ENCODE results near the gene SLC16A13.
"Not testable (repeated sequence)": the region's sequence is repeated elsewhere in the genome, so short reads cannot be mapped to it uniquely, and the experiment has no call there.

Gene SLC16A13, protein sequence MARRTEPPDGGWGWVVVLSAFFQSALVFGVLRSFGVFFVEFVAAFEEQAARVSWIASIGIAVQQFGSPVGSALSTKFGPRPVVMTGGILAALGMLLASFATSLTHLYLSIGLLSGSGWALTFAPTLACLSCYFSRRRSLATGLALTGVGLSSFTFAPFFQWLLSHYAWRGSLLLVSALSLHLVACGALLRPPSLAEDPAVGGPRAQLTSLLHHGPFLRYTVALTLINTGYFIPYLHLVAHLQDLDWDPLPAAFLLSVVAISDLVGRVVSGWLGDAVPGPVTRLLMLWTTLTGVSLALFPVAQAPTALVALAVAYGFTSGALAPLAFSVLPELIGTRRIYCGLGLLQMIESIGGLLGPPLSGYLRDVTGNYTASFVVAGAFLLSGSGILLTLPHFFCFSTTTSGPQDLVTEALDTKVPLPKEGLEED

DNA sequence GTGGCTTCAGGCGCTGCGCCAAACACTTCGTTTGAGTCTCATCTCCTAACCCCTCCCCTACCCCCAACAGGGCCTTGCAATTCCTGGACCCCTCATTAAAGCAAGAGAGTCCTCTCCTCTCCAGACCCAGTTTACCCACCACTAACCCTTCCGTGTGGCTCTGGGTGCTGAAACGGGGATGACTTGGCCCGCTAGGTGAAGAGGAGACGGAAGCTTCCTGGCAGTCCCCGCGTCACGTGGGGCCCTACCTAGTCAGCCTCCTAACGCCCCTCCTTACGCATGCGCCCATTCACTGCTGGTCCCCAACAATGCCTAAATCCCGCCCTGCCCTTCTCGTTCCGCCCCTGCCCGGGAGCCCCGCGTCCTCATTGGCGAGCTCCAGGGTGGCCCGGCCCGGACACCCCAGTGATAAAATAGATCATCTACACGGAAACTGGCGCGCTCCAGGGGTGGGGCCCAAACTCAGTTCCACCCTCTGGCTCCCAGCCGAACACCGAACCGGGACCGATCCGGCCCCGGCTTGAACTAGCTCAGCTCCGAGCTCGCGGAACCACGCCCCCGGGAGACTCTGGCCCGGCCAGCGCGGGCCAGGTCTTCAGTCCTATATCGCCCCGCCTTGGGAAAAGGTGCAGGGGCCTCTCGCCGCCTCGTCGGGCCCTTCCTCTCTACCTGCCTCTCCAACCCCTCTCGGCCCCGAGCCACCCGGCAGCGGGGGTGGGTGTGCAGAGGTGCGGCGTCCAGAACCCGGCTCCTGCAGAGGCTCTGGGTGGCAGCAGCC is at the start of gene SLC16A13:
TSS of gene SLC16A13 (plus strand) at position 425 of the 778 bp plus-strand sequence. CDS start 368 bp downstream, outside the sequence.
- no peak for DNase-seq (ENCODE audit: low read depth)

DNA sequence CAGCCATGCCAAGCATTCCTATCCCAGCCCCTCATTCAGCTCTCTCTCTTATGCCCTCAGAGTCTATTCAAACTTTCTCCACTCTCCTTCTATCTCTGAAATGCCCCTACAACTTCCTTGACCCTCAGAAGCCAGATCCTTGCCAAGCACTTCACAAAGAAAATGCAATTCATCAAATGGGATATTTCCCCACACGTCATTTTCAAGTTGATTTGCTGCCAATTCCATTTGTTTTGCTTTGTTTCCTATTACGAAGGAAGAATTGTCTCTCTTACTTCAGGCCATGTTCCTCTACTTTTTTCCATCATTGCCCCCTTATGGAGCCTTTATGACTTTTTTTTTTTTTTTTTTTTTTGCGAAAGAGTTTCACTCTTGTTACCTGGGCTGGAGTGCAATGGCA is 49.1 kb upstream of the SLC16A13 start:
- no peak for DNase-seq (ENCODE audit: low read depth)

DNA sequence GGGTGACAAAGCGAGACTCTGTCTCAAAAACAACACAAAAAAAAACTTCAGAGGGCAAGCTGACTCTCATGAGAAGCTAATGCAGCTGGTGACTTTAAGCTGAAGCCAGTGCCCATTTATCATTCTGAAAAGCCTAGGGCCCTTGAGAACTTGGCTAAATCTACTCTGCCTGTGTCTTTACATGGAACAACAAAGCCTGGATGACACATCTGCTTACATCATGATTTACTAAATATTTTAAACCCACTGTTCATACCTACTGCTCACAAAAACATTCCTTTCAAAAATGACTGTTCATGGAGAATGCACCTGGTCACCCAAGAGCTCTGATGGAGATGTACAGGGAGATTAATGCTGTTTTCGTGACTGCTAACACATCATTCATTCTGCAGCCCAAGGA is 46.0 kb upstream of the SLC16A13 start:
- no peak for DNase-seq (ENCODE audit: low read depth)

DNA sequence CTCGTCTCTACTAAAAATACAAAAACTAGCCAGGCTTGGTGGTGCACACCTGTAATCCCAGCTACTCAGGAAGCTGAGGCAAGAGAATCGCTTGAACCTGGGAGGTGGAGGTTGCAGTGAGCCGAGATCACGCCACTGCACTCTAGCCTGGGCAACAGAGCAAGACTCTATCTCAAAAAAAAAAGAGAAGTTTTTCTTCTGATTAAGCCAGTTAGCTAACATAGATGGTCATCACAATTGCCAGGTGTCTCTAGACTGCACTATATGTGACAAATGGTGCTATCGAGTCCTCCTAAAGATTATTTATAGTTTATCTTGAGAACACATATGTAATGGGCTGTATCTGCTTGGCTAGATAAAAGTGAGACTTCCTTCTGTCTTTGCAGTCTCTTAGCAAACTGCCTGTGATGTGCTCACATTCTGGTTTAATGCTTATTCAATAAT is 42.2 kb upstream of the SLC16A13 start:
- DNase-seq (ENCODE audit: low read depth) = not testable (repeated sequence)

DNA sequence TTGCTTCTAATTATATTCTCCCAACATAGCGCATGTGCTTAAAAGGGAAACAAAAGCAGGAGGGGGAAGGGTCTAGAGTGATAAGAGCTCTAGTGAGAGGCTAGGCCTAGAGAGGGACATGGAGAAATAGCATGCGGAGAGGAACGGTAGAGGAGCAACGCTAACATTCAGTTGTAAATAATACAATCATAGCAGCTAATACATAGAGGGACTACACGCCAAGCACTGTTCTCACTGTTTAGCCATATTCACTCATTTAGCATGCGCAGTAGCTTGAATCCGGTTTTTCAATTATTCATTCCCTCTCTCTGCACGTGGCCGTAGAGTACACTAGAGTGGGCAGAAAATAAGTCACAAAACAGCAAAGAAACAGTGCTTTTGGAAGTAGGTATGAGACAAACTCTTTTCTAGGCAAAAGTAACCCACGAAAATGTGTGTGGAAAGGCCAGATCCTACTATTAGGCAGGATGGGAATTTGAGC is 41.7 kb upstream of the SLC16A13 start:
- no peak for DNase-seq (ENCODE audit: low read depth)

DNA sequence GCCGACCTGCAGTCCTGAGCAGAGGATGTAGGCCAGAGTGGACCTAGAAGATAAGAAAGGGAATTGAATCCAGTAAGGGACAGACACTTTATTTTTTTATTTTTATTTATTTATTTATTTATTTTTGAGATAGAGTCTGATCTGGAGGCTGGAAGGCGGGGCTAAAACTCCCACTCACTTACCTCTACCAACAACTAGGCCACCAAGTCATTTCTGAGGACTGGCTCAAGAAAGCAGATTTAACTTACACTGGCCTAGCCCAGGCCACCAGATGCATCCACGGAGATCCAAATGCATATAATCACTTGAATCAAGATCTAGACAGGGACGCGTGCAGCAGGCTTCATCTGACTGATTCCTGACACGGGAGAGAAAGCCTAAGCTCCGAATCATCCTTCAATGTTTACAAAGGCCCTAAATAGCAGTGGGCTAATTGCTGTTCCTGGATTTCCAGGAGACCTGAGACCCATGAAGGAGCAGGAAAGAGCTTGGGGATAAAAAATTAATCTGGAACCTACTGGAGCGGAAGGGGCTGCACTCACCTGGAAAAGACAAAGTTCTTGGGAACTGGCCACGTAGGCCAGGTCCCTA is 41.1 kb upstream of the SLC16A13 start:
- no peak for DNase-seq (ENCODE audit: low read depth)

DNA sequence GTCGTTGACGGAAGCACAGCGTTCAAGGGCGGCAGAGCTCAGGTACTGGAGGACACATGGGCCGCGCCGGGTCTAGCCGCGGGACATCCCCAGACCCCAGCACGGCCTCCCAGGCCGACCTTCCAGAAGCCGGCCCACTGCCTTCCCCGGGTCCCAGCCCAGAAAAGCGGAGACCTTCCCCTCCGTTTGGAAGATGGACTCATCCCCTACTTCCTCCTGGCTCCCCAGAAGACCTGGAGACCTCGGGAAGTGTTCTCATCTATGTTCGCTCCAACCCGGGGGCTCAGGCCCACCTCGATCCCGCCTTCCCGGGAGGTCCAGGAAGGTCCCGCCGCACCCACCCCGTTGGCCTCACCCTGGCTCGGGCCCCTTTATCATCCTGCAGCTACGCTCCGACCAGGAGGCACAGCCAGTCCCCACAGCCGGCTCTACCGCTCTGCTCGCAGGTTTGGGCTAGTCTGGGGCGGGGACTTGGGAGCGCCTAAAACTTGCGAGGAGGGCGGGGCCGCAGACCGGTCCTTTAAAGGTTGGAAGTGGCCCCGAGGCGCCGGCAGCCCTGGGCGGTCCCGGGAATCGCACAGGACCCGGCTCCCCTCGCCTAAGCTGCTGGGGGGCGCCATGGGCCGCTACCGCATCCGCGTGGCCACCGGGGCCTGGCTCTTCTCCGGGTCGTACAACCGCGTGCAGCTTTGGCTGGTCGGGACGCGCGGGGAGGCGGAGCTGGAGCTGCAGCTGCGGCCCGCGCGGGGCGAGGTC is 40.1 kb upstream of the SLC16A13 start, which contains the start of gene ALOX12:
TSS of gene ALOX12 (plus strand) at position 550 of the 756 bp plus-strand sequence. CDS start at position 619, 69 bp downstream.
- DNase-seq (ENCODE audit: low read depth) = no peak

DNA sequence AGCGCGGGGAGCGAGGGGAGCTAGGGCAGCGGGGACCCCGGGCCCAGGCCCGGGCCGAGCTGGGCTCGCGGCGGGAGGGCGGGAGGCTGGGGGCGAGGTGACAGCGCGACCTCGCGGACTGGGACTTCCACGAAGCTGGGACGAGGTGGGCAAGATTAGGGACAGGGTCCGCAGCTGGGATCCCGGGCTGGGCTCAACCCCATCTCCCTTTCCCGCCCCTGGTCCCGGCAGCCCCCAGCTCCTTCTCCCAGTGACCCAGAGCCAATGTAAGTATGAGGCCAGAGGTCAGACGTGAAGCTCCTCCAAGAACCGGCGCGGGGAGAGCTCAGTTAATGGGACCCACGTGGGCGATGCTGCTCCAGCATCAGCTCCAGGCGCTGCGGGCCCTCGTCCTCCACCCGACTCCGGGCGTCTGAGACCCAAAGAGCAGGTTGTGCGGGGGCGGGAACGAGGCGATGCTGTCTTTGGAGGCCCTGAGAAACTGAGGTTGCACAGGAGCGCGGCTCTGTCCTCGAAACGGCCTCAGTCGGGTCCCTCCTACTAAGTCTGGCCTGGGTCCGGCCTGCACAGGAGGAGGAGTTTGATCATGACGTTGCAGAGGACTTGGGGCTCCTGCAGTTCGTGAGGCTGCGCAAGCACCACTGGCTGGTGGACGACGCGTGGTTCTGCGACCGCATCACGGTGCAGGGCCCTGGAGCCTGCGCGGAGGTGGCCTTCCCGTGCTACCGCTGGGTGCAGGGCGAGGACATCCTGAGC is 39.4 kb upstream of the SLC16A13 start:
- no peak for DNase-seq (ENCODE audit: low read depth)

DNA sequence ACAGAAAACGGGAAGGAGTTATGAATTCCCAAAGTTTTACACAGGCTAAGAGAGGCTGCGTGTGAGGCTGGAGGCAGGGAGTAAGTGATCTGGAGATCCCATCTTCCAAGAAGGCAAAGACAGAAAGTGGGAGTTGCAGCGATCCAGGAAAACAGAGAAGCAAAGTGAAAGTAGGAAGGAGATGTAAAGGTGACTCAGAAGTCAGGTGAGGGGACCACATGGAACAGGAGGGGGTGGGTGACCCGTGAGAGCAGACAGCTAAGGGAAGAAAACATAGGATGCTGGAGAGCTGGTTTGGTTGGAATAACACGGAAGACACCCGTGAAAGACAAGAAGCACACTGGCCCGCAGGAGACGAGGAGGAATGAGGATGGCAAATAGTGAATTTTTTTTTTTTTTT is 38.6 kb upstream of the SLC16A13 start:
- no peak for DNase-seq (ENCODE audit: low read depth)

DNA sequence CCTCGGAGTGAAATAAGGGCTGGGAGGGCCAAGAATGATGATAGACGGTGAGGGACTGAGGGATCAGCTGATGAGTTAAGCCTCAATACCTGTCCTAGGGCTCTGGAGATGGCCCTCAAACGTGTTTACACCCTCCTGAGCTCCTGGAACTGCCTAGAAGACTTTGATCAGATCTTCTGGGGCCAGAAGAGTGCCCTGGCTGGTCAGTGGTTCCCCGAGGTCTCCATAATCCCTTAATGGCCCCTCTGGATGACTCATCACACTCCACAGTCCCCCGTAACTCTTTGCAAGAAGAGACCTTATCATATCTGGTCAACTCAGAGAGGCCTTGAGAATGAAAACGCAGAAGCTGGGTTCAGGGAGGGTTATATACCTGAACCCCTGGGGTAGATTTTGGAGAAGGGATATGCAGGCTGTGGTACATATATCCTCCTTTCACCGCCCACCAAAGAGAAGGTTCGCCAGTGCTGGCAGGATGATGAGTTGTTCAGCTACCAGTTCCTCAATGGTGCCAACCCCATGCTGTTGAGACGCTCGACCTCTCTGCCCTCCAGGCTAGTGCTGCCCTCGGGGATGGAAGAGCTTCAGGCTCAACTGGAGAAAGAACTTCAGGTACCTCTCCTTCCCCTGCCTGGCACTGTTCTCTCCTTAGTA is 36.8 kb upstream of the SLC16A13 start:
- no peak for DNase-seq (ENCODE audit: low read depth)

DNA sequence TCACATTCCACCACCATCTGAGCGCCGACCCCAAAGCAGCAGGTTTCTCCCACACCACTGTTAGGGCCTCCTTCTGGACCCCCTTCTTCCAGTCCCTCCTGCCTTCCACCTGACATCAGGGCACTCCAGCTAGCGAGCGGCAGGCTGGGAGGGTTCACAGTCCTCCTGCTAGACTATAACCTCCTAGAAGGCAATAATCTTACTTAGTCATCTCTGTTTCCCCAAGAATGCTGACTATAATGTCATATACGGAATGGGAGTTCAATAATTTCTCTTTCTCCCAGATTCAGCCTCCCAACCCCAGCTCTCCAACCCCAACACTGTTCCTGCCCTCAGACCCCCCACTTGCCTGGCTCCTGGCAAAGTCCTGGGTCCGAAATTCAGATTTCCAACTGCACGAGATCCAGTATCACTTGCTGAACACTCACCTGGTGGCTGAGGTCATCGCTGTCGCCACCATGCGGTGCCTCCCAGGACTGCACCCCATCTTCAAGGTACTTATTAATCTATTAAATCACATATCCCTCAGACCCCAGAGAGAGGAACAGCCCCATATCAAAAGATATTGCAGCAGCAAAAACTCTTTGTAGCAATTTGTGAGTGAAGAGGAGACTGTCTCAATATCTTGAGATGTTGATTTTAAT is 34.4 kb upstream of the SLC16A13 start:
- no peak for DNase-seq (ENCODE audit: low read depth)

DNA sequence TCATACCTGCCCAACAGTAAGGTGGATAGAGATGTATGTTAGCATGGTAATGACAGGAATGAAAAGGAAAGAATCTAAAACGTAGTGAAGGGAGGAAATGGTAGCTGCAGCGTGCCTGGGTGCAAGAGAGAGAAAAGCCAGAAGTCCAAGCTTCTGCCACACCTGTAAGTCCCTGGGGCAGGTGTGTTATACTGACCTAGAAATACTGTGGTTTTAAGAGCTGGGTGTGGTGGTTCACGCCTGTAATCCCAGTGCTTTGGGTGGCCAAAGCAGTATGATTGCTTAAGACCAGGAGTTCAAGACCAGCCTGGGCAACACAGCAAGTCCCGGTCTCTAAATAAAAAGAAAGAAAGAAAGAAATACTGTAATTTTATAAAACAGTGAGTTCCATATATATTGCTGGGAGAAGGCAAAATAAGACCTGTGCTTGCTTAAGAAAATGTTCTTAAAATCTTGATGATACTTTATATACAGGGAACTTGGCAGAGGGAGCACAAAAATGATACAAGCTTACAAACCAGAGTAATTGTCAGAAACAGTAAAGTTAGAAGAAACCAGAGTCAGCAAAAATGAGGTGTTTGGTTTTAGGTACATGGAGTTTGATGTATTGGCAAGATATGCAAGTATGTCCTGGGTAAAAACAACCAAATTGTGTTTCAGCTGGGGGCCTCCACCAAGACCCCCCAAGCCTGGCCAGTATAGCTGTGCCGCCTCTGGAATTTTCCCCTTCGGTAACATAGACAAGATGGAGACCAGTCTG is 33.3 kb upstream of the SLC16A13 start:
- DNase-seq (ENCODE audit: low read depth) = no peak

DNA sequence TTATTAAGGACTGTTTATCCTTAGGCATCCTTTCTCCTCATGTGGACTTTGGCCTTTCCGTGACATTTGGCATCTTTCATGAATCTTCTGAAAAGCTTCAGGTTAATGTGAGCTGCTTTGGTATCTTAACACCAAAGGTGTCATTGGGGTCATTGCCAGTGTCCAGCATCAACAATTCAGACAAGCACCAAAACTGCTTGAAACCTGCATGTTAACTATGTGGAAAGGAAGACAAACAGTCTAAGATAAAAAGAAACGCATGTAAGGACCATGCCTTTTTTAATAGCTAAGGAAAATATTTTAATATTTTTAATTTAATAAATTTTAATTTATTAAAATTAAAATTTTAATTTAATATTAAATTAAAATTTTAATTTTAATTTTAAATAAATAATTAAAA is 32.1 kb upstream of the SLC16A13 start:
- no peak for DNase-seq (ENCODE audit: low read depth)

DNA sequence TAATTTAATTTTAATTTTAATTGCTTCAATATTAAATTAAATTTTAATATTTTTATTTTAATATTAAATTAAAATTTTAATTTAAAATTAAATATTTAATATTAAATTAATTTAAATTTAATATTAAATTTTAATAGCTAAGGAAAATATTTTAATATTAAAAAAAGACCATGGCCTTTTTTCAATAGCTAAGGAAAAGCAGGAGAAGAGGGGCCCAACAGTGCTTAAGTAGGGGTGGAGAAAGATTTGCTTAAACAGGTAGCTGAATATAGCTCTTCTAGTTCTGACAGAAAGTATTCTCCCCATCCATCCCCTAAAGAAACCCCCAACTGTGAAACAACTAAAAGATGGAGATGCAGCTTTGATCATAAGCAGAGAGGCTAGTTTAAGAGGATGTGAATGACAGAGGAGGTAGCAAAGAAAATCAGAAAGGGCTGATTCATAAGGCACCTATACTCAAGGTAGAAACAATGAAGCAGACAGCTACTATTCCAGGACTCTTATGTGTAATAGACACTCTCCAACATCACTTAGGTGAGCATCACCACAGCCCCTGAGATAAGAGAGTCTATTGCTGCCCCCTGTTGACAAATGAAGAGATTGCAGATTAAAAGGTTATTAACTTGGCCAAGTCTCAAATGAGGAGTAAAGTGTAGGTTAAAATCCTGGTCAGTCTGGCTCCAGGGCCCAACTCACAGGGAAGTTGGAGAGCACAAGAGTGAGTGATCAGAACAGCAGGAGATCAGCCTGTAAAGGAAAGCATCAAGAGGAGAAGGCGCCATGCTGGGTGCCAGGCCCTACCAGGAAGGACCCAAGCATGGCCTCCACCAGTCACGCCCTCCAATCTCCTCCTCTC is 31.2 kb upstream of the SLC16A13 start:
- no peak for DNase-seq (ENCODE audit: low read depth)

DNA sequence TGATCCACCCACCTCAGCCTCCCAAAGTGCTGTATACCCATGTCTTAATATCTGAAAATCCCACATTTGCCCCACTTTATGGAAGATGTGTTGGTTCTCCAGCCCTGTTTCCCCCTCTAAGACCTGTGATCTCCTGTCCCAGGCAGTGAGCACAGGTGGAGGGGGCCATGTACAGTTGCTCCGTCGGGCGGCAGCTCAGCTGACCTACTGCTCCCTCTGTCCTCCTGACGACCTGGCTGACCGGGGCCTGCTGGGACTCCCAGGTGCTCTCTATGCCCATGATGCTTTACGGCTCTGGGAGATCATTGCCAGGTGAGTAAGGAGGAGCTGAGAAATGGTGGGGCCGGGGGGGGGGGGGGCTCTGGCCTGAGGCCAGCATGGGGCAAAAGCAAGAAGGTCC is 30.1 kb upstream of the SLC16A13 start:
- DNase-seq (ENCODE audit: low read depth) = no peak

DNA sequence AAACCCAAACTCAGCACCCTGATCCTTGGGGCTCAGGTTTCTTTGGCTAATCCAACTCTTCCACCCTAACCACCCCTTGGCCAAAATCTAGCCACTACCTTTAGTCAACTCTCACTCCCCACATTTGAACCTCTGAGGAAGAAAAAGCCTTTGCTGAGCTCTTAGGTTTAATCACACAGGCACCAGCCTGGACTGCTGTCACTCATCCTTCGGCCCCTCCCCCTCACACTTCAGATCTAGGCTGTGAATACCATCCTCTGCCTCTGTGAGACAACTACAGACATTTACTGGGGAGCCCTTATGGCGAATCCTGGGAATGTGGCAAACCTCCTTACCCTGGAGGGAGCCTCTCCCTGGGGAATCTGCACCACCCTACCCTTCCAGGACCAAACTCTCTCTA is 28.7 kb upstream of the SLC16A13 start:
- no peak for DNase-seq (ENCODE audit: low read depth)

DNA sequence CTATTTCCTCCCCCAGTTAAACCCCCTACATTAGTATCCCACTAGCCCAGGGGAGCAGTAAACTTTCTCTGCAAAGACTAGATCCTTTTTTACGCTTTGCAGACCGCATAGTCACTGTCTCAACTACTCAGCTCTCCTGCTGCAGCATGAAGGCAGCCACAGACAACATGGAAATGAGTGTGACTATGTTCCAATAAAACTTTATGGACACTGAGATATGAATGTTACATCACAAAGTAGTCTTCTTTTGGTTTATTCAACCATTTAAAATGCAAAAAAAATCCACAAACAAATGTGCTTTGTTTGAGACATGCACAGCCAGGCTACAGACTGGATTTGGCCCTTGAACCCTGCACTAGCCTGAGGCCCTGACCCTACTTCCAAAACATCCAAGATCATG is 25.3 kb upstream of the SLC16A13 start:
- DNase-seq (ENCODE audit: low read depth) = no peak

DNA sequence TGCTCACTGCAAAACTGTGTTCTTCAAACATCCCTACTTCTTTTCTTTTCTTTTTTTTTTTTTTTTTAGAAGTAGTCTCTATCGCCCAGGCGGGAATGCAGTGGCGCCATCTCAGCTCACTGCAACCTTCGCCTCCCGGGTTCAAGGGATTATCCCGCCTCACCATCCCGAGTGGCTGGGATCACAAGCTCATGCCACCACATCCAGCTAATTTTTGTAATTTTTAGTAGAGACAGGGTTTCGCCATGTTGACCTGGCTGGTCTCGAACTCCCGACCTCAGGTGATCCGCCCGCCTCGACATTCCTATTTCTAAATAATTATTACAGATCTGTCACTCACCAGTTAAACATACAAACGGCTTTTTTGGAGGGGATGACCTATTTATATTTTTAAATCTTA is 24.4 kb upstream of the SLC16A13 start:
- DNase-seq (ENCODE audit: low read depth) = no peak

DNA sequence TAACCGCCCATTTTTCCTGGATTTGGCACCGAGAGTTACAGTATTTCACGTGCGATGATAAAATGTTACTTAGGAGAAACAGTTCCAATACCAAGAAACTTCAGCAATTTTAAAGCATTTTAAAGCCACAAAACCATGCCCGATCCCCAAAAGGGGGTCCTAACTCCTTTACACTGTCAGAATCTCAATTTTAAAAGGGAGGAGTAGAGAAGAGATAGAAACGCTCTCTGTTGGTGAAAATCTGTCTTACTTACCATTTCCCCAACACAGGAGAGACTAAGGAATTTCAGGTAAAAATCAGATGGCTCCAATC is 23.9 kb upstream of the SLC16A13 start:
- no peak for DNase-seq (ENCODE audit: low read depth)

Measured in non-pigmented ciliary epithelial cell (primary cell).